T-helper 2 cell treated with Interferon-gamma antibody and Interleukin-4, amounts not matched to agents 5 μg/mL and 100 μg/mL, for 36 hours (primary cell): ENCODE measurements around the gene GPR146.

Experiments used
- DNase-seq: peaks from one replicate; pipeline ENCODE4 v3.0.0; 2021; ENCODE audit warnings: low spot score
- H3K27ac Mint-ChIP-seq: one replicate; pipeline ENCODE4 v1.8.0; 2021; ENCODE audit warnings: mild to moderate bottlenecking, mixed read lengths
- H3K27me3 Mint-ChIP-seq: one replicate; pipeline ENCODE4 v1.8.0; 2021; ENCODE audit warnings: low read depth, mixed read lengths
- H3K36me3 Mint-ChIP-seq: one replicate; pipeline ENCODE4 v1.8.0; 2021; ENCODE audit warnings: low read depth, mixed read lengths
- H3K4me1 Mint-ChIP-seq: one replicate; pipeline ENCODE4 v1.8.0; 2021; ENCODE audit warnings: low read depth, mixed read lengths
- H3K4me3 Mint-ChIP-seq: one replicate; pipeline ENCODE4 v1.8.0; 2022; ENCODE audit warnings: mild to moderate bottlenecking, moderate library complexity, mixed read lengths
- H3K9me3 Mint-ChIP-seq: one replicate; pipeline ENCODE4 v1.8.0; 2021; ENCODE audit warnings: mixed read lengths

GPR146 gene

DNA sequence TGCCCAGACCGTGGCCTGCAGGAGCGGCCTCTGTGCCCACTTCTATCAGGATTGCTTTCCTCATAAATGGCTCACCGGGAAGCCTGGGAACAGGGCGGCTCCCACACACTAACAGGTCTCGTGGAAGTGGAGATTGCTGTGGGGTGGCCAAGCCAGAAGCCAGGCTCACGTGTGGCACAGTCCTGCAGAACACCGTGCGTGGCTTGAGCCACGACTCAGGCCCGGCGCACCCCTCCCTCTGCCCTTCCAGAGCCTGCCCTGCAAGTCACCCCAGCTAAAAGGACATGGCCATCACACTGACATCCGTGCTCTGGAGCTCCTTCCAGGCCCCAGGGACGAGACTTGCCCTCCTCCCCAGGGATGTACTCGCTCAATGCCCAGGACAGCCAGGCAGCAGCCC lies 50.5 kb downstream of the GPR146 start:
- peaks cover 2% of the 10 kb centered on the region for H3K36me3 Mint-ChIP-seq
- H3K27ac Mint-ChIP-seq = no peak overlapping the region
- no peak overlapping the region for H3K4me3 Mint-ChIP-seq
- H3K27me3 Mint-ChIP-seq = no peaks in the 10 kb centered on the region
- DNase-seq = no peak
- no peaks in the 10 kb centered on the region for H3K4me1 Mint-ChIP-seq
- no peaks in the 10 kb centered on the region for H3K9me3 Mint-ChIP-seq

DNA sequence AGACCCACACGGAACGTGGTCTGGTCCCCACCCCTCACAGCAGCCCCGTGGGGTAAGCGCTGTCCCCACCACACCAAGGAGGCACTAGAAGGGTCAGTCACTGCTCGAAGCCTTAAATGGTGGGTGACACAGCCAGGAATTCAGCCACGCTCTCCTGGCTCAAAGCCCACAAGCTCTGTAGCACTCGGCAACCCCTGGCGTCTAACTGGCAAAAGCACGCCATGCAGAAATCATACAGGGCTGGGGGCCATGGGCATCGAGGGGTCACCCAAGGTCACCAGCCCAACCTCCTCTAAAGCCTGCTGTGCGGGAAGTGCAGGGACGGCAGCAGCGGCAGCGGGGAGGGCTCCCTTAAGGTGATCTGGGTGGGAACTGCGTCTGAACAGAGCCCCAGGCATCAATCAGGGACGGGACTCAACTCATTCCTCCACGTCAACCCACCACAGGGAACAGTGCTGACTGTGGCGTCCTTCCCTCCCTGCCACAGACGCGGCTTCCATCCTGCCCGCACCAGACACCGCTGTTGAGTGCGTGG lies 51.3 kb downstream of the GPR146 start:
- peaks cover 2% of the 10 kb centered on the region for H3K36me3 Mint-ChIP-seq
- H3K4me3 Mint-ChIP-seq = no peak overlapping the region
- no peak overlapping the region for H3K27ac Mint-ChIP-seq
- H3K4me1 Mint-ChIP-seq = no peaks in the 10 kb centered on the region
- no peaks in the 10 kb centered on the region for H3K27me3 Mint-ChIP-seq
- no peaks in the 10 kb centered on the region for H3K9me3 Mint-ChIP-seq
- no peak for DNase-seq

DNA sequence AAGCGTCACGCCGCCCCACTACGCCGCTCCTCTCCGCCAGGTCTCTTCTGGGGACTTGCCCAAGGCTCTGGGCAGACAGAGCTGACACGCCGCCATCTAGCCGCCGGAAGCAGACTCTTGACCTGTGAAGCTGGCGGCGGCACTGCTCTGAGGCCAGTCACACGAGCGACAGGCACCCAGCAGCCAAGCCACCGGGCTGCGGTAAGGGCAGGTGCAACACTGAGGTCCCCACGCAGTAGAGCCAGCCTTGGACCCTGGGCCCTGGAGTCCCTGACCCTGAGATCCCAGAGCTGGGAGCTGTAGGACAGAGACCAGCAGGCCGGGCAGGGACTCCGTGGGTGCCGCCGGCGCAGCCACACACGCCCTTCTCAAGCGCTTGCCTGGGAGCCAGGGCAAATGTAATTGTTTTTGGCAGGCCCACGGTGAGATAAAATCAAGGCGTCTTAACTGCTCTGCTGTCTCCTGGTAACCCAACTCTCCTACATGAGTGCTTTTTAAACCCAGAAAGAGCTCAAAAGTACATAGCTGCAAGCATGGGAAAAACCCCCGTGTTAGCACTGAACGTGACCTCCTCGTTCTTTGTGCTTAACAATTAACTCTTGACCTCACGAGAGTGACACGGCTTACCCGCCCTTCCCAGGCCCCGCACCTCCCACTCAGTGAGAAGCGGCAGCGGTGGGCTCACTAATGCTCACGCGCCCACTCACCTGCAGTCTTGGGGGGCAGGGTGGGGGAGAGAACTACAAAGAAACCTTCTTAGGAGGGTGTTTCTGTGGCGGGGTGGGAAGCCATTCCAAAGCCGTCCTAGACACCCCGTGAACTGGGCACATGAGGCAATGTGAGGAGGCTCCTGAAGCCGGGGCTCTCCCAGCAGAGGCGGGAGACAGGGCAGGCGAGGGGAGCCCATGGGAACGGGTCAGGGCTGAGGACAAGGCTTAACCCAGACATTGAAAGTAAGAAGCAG lies 52.1 kb downstream of the GPR146 start:
- H3K4me1 Mint-ChIP-seq = no peaks in the 10 kb centered on the region
- no peaks in the 10 kb centered on the region for H3K27me3 Mint-ChIP-seq
- no peak overlapping the region for H3K27ac Mint-ChIP-seq

DNA sequence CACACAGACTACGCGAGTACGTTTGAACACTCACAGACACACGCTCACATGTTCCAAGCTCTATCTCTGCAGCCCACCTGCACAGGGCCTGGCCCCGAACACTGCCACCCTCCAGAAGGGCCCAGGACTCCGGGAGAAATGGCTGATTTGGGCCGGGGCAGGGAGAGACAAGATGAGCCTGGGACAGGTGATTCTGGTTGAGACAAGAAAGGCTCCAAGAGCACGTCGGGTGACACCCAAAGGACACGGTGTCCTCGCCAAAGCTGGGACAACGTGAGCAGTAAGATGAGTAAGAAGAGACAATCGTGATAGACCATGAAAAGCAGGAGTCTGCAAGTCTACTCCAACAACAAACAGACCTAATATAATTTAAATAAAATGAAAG lies 52.8 kb downstream of the GPR146 start:
- no peaks in the 10 kb centered on the region for H3K9me3 Mint-ChIP-seq
- DNase-seq = no peak
- peaks cover 2% of the 10 kb centered on the region for H3K36me3 Mint-ChIP-seq
- no peaks in the 10 kb centered on the region for H3K4me1 Mint-ChIP-seq
- H3K27ac Mint-ChIP-seq = no peak overlapping the region
- no peak overlapping the region for H3K4me3 Mint-ChIP-seq
- H3K27me3 Mint-ChIP-seq = no peaks in the 10 kb centered on the region

More for the DNA sequence above, 52.1 kb downstream of the GPR146 start:
- H3K36me3 Mint-ChIP-seq = peaks cover 2% of the 10 kb centered on the region
- DNase-seq = no peak
- H3K4me3 Mint-ChIP-seq = no peak overlapping the region
- H3K9me3 Mint-ChIP-seq = no peaks in the 10 kb centered on the region

DNA sequence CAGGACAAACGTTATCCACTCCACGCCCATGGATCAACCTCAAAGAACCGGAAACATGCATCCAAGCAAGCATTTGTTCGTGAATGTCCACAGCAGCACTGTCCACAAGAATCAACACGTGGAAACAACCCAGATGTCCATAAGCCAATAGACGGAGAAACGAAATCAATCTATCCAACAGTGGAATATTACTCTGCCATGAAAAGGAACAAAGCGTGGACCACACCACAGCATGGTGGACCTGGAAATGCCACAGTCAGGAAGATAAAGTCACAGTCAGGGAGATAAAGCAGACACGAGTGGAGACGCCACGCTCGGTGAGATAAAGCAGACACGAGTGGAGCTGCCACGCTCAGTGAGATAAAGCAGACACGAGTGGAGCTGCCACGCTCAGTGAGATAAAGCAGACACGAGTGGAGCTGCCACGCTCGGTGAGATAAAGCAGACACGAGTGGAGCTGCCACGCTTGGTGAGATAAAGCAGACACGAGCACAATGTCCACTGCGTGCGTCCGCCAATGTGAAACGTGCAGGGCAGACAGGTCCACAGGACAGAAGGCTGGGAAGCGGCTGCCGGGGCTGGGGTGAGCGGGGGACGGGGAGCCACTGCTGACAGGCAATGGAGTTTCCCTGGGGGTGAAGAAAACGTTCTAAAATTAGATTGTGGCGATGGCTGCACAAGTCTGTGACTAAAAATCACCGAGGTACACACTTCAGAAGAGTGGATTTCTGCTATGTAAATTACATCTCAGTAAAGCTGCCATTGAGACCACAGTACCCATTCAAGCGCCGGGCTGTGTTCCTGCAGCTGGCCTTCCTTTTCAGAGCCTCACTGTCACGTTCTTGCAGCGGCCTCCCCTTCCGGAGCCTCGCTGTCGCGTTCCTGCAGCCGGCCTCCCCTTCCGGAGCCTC lies 54.2 kb downstream of the GPR146 start:
- H3K27me3 Mint-ChIP-seq = no peaks in the 10 kb centered on the region
- H3K4me3 Mint-ChIP-seq = no peak overlapping the region
- H3K4me1 Mint-ChIP-seq = peaks cover 8% of the 10 kb centered on the region
- no peak overlapping the region for H3K27ac Mint-ChIP-seq
- H3K9me3 Mint-ChIP-seq = no peaks in the 10 kb centered on the region
- no peak for DNase-seq
- peaks cover 2% of the 10 kb centered on the region for H3K36me3 Mint-ChIP-seq

DNA sequence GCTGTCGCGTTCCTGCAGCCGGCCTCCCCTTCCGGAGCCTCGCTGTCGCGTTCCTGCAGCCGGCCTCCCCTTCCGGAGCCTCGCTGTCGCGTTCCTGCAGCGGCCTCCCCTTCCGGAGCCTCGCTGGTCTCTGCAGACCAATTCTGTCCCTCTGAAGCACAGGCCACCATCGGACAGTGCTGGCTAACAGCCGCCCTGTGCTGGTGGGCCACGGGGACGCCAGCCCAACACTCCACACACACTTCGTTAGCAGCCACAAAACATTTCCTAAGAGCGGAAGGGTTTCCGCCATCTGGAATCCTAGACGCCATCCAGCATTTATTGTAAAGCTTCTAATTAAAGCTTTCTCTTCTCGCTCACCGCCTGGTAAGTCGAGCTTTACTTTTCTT lies 54.8 kb downstream of the GPR146 start:
- H3K4me3 Mint-ChIP-seq = no peak overlapping the region
- DNase-seq = no peak
- no peaks in the 10 kb centered on the region for H3K27me3 Mint-ChIP-seq
- no peaks in the 10 kb centered on the region for H3K9me3 Mint-ChIP-seq
- H3K4me1 Mint-ChIP-seq = peaks cover 10% of the 10 kb centered on the region
- no peak overlapping the region for H3K27ac Mint-ChIP-seq
- peaks cover 2% of the 10 kb centered on the region for H3K36me3 Mint-ChIP-seq

DNA sequence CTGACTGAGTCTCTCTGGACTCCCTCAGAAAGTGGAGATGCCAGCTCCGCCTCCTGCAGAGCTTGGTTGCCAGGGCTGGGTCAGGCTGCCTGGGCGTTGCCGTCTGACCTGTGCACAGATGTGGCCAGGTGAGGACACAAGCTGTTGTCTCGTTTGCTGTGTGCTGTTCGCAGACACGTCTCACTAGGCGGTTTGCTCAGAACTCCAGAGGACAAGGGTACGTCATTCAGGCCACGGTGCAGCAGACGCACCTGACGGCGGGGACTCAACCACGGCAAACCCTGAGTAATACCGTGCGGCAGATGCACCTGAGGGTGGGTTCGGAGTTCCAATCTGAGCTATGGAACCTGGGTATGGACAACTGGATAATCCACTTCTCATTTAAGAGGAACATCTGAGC lies 55.3 kb downstream of the GPR146 start:
- H3K27ac Mint-ChIP-seq = no peak overlapping the region
- DNase-seq = no peak
- H3K36me3 Mint-ChIP-seq = peaks cover 2% of the 10 kb centered on the region
- no peak overlapping the region for H3K4me3 Mint-ChIP-seq
- H3K27me3 Mint-ChIP-seq = no peaks in the 10 kb centered on the region
- peaks cover 15% of the 10 kb centered on the region for H3K4me1 Mint-ChIP-seq
- no peaks in the 10 kb centered on the region for H3K9me3 Mint-ChIP-seq

DNA sequence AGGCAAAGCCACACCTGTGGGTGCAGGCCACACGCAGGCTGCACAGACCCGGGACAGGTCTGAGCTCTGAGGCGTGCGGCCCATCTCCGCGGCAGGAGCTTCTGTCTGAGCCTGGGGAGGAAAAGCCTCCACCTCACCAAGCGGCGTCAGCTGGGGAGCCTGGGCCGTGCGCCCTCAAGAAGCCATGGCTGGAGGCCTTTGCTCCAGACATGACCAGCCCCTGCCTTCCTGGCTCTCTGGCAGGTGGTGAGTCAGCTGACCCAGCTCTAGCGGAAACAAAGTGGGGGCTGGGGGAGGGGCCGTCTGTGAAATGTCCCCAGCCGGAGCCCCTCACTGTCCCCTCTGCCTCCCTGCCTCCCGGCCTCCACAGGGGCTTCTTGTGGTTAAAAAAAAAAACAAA lies 56.0 kb downstream of the GPR146 start:
- H3K4me3 Mint-ChIP-seq = no peak overlapping the region
- peaks cover 20% of the 10 kb centered on the region for H3K4me1 Mint-ChIP-seq
- no peak overlapping the region for H3K27ac Mint-ChIP-seq
- peaks cover 2% of the 10 kb centered on the region for H3K36me3 Mint-ChIP-seq
- no peak for DNase-seq
- H3K9me3 Mint-ChIP-seq = no peaks in the 10 kb centered on the region
- H3K27me3 Mint-ChIP-seq = no peaks in the 10 kb centered on the region

DNA sequence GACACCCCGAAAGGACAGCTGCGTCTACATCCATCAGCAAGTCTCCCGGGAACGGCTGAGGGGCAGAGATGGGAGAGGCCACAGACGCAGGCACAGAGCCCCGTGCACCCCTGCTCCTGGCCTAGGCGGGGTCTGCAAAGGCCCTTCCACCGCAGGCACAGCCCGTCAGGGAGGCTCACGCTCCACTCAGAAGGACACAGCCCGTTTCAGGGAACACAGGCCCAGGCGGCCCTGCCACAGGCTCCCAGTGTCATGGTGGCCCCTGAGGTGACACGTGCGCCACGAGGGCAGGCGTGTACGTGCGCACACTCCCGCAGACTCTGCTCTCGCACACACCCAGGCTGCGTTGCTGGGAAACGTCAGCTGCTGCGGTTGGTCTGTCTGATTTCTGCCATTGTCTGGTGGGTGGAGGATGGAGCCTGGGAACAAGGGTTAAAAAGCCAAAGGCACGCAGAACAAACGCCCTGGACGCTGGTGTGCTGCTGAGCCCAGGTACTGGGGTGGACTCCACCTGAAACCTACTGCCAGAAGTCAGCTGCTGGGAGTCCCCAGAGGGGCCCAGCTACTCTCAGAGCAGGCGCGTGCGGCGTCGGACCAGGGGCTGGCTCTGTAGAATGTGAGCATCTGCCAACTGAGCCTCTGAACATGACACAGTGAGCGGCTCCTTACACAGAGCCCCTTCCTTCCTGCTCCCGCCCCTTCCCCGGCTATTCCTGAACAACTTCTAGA lies 56.7 kb downstream of the GPR146 start:
- no peaks in the 10 kb centered on the region for H3K9me3 Mint-ChIP-seq
- H3K36me3 Mint-ChIP-seq = peaks cover 2% of the 10 kb centered on the region
- H3K4me3 Mint-ChIP-seq = no peak overlapping the region
- H3K4me1 Mint-ChIP-seq = peaks cover 20% of the 10 kb centered on the region
- no peak for DNase-seq
- no peaks in the 10 kb centered on the region for H3K27me3 Mint-ChIP-seq
- no peak overlapping the region for H3K27ac Mint-ChIP-seq

DNA sequence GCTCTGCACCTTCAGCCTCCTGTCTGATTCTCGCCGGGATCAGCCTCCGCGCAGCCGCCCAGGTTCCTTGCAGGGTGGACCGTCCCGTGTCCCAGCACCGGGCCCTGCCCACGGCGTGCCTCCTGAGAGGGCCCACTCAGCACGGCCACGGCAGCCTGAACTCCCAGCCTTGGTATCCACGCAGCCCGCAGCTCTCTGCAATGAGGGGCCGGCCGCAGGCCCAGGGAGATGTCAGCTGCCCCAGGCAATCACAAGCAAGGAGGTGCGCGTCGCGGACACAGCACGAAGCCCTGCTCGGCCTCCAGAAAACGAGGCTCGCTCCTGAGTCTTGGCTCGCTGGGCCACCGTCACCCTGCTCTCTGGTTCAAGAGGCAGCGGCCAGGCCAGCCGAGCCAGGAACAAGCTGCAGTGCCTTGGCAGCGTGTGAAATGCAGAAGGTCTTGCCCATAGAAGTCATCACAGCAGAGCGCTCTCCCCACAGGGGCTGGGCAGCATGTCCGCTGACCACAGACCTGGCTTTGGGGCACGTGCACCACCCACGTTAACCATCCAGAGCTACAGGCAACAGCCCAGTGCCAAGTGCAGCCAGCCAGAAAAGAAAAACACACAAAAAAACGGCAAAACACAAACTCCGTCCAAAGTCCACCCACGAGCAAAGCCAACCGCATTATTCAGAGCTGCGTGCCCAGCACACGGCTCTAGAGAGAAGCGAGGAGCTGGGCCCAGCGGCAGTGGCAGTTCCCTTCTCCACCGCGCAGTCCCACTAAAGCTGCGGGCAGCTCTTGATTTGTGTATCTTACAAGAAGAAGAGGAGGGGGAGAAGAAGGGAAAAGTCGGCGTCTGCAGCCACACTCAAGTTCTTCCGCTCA lies 57.5 kb downstream of the GPR146 start:
- H3K36me3 Mint-ChIP-seq = peaks cover 2% of the 10 kb centered on the region
- H3K27ac Mint-ChIP-seq = no peak overlapping the region
- no peak for DNase-seq
- H3K27me3 Mint-ChIP-seq = no peaks in the 10 kb centered on the region
- no peaks in the 10 kb centered on the region for H3K9me3 Mint-ChIP-seq
- H3K4me3 Mint-ChIP-seq = no peak overlapping the region
- peaks cover 20% of the 10 kb centered on the region for H3K4me1 Mint-ChIP-seq

DNA sequence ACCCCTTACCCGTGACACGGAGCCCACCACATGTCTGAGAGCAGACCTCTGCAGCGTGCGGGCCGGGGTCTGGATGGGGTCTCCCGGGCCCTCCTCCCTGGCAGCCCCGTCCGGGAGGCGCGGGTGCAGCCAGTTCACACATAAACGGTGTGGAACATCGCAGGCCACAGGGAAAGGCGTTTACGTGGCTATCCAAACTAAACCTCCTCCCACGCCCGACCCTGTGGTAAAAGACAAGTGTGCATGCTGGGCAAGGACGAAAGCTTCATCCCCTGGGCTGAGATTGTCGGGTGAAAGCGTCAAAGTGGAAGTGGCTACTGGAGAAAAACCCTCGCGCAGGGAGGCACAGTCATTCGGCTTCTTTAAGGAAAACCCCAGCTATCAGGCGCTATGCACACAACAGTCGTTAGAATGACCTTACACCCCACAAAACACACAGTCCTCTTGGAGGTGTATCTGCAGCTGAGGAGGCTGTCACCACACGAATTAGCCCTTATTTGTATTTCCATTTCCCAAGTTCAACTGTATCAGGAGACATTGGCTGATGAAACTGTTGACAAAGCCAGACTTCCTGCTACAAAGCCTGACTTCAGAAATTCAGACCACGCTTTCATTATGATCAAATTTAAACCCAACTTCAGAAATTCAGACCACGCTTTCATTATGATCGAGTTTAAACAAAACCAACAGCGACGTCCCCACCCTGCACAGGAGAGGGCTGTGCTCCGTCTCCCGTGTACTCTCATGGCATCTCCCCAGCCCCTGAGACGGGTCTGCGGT lies 58.9 kb downstream of the GPR146 start:
- Mint-ChIP-seq H3K9me3 (no peaks in the 10 kb centered on the region), H3K4me1 (peaks cover 20% of the 10 kb centered on the region), H3K36me3 (no peaks in the 10 kb centered on the region), H3K4me3 (peak overlapping the region; percentile 57), H3K27me3 (no peaks in the 10 kb centered on the region), H3K27ac (peak overlapping the region; percentile 76)
- DNase-seq = peak; percentile 58

DNA sequence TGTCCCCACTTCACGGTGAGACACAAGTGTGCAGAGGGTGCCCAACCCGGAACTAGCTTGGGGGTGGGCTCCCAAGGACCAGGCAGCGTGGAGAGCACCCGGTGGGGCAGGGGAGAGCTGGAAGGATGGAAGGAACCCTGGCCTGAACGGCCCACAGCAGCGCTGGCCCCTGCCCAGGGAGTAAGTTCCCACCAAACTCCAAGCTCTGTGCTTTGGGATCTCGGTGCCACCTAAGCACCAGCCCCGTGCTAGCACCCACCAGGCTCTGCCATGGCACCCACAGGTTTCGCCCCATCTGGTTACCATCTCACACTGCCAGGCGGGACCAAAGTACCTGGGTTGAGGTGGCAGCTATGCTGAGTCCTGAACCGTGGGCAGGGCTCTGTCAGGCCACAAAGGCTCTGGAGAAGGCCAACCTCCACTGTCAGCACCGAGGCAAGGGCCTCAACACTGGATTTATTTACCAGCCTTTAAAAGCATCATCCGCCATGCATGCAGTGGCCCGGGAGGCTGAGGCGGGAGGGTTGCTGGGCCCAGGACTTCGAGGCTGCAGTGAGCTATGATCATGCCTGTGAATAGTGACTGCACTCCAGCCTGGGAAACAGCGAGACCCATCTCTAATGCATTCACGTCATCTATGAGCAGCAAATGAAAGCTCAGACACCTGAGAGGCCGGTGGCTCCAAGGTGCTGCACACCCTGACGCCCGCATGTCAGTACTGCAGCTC lies 59.6 kb downstream of the GPR146 start:
- no peaks in the 10 kb centered on the region for H3K36me3 Mint-ChIP-seq
- H3K9me3 Mint-ChIP-seq = no peaks in the 10 kb centered on the region
- H3K27ac Mint-ChIP-seq = peak overlapping the region; percentile 76
- no peak for DNase-seq
- H3K4me1 Mint-ChIP-seq = peaks cover 20% of the 10 kb centered on the region
- H3K4me3 Mint-ChIP-seq = peak overlapping the region; percentile 57
- H3K27me3 Mint-ChIP-seq = no peaks in the 10 kb centered on the region
